Erythroblast (primary cell): ENCODE results near the gene CCDC87.

Experiments used
- GATA1 ChIP-seq: IDR thresholded peaks from 2 replicates; pipeline ENCODE4 v1.6.1; 2011; ENCODE audit warnings: low read depth, mild to moderate bottlenecking, control low read depth, low read length, moderate library complexity
- POLR2A ChIP-seq: IDR thresholded peaks from 2 replicates; pipeline ENCODE4 v1.6.1; 2011; ENCODE audit warnings: mild to moderate bottlenecking, low read length

DNA sequence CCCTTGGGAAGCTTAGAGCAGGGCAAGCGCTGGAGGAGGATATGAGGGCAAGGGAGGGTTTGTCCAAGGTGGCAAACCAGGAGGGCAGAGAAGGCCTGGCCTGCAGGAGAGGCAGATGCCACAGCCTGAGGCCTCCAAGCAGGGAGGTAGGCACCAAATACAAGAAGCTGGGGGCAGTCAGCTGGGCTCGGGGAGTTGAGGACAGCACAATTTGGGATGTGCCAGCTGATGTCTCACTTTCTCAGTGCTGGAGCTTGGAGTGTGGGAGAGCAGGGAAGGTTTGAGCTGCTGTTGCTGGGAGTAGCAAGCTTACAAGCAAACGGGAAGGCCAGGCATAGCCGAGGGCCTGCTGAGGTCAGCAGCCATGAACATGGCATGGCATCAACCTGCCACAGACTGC is 51.0 kb downstream of the CCDC87 start:
- TF ChIP-seq POLR2A, result no peak
- no peak for TF ChIP-seq GATA1
